Left hindlimb (tissue), 1 donor: ENCODE data around the gene BARX2.
"Not testable (repeated sequence)": the region's sequence is repeated elsewhere in the genome, so short reads cannot be mapped to it uniquely, and the experiment has no call there.

Experiments
- DNase-seq: peaks from one replicate; pipeline ENCODE4 v3.0.0-alpha.2; 2018

BARX2 gene

GRCh38 chr11:129375751-129376657 lies at the start of gene BARX2:
BARX2 (plus strand) TSS chr11:129375848; CDS start chr11:129376036, 188 bp downstream.
- DNase-seq: peak; percentile 69

DNA sequence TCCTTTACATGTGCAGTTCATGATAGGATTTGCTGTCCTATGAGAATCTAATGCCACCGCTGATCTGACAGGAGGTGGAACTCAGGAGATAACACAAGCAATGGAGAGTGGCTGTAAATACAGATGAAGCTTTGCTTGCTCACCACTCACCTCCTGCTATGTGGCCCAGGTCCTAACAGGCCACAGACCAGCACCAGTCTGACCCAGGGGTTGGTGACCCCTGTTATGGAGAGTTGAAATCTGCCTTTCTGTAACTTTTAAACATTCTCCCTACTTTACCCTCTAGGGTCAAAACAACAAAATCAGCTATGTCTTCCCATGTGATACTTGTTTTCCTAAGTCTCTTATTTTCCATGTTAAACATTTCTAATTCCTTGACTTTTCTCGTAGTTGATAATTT lies 48.7 kb upstream of the BARX2 start:
- no peak for DNase-seq

DNA sequence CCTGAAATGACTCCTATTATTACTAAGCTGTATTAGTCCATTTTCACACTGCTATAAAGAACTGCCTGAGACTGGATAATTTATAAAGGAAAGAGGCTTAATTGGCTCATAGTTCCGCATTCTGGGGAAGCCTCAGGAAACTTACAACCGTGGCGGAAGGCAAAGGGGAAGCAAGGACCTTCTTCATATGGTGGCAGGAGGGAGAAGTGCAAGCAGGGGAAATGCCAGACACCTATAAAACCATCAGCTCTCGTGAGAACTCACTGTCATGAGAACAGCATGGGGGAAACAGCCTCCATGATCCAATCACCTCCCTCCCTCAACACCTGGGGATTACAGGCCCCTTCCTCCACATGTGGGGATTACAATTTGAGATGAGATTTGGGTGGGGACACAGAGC lies 47.9 kb upstream of the BARX2 start:
- not testable (repeated sequence) for DNase-seq

DNA sequence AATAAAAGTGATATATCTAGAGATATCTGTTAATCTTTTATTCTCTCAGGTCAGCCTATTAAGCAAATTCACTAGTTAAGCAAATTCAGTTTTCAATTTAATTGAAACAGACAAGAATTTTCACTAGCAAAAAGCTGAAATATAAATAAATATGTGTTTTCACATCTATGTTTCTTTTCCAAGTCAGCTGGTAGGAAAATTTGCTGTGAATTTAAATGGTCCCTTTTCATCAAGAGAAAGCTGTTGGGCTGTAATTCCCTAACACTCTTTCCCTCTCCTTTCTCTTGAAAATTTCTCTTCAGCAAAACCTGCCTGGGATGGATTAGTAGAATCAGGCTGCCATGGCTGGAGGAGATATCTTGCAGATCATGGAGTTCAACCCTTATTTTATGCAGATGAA lies 46.9 kb upstream of the BARX2 start:
- DNase-seq: no peak

GRCh38 chr11:129331217-129331616 lies 44.4 kb upstream of the BARX2 start:
- no peak for DNase-seq

DNA sequence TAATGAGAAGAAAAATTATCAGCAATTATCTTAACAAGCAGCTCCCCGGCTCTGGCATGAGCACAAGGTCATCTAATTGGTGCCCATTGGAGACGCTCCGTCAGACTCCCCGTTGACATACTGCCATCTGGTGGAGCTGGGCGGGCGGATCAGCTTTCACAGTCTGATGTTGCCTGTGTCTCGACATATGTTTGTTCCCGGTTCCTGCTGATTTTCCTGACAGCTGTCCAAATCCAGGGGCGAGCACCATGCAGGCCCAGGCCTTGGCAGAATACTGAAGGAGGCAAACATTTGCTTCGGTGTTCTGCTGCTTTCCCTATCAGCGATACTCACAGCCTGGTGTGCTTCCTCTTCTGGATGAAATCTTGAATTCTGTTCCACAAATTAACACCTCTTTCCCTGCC lies 43.8 kb upstream of the BARX2 start:
- DNase-seq: peak; percentile 89

DNA sequence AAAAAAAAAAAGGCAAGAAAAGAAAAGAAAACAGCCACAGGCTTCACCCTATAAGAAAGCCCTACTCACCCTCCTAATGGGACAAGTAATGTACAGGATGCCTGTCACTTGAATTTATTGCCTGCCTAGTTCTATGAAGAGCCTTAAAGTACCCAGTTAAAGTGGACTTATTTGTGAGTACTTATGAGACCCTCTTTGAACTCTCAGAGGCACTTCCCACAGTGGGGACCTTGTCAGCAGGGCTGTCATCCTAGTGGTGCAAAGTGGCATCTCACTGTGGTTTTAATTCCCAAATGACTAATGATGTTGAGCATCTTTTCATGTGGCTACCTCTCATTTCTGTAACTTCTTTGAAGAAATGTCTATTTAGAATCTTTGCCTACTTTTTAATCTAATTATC lies 41.8 kb upstream of the BARX2 start:
- no peak for DNase-seq

- DNase-seq: not testable (repeated sequence)
Observed at GRCh38 chr11:129344301-129344940, 31.2 kb upstream of the BARX2 start.

- no peak for DNase-seq
Observed at GRCh38 chr11:129346916-129347315, 28.7 kb upstream of the BARX2 start.

DNA sequence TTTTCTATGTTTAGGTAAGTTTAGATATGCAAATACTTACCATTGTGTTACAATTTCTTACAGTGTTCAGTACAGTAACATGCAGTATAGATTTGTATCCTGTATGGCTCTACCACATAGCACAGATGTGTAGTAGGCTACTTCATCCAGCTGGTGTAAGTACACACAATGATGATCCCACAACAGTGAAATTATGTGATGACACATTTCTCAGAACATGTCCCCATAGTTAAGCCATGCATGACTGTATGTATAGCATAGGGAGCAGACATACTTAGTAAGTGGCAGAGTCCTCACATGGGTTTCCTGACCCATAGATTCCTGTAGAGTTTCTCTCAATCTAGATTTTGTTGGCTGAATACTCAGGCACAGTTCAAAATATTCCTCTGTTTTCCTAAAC lies 26.8 kb upstream of the BARX2 start:
- no peak for DNase-seq

GRCh38 chr11:129352676-129353075 lies 23.0 kb upstream of the BARX2 start:
- DNase-seq: no peak

DNA sequence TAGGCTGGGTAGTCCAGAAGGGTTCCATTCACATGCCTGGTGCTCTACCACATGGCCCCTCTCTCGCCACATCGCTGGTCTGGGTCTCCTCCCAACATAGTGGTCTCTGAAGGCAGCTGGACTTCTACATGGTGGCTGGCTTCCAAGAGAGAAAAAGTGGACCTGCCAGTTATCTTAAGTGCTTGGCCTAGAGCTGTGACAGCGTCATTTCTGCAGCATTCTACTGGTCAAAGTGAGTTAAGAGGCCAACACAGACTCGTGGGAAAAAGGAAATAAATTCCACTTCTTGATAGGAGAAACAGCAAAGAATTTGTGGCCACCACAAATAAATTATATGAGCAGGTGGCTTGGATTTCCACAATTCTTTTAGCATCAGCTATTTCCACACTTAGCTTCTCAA lies 21.0 kb upstream of the BARX2 start:
- DNase-seq: no peak

DNA sequence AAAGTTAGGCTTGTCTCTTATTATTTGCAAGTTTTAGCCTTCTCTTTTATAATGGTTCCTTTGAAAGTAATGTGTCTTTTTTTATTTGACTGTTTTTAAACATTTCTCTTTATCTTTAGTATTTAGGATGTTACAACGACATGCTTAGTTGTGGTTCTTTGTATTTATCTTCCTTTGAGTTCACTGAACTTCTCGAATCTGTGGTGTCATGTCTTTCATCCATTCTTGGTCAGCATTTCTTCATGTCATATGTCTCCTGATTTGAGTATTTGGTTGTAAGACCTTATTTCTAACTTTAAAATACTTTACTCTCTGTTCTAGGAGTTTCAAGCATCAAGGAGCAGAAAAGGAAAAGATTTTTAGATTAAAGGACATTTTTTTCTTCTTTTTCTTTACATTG lies 15.9 kb upstream of the BARX2 start:
- DNase-seq: no peak

- DNase-seq: peak; percentile 80
Observed at GRCh38 chr11:129364143-129364654, 11.4 kb upstream of the BARX2 start.

DNA sequence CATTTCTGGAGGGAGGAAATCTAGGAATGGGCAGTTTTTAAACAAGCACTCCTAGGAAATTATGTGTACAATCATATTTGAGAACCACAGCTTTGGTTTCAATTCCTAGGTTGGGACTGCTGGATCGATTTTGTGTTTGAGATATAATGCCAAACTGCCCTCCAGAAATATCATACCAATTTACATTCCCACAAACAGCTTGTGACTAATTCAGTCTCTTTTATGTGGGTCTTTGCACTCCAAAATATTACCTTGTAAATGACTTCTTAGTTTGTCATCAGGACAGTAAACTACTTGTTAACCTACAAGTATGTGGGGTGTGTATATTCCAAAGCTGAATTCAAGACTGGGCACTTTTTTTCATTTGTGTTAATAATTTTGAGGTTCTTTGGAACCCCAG lies 9.8 kb upstream of the BARX2 start:
- DNase-seq: no peak

DNA sequence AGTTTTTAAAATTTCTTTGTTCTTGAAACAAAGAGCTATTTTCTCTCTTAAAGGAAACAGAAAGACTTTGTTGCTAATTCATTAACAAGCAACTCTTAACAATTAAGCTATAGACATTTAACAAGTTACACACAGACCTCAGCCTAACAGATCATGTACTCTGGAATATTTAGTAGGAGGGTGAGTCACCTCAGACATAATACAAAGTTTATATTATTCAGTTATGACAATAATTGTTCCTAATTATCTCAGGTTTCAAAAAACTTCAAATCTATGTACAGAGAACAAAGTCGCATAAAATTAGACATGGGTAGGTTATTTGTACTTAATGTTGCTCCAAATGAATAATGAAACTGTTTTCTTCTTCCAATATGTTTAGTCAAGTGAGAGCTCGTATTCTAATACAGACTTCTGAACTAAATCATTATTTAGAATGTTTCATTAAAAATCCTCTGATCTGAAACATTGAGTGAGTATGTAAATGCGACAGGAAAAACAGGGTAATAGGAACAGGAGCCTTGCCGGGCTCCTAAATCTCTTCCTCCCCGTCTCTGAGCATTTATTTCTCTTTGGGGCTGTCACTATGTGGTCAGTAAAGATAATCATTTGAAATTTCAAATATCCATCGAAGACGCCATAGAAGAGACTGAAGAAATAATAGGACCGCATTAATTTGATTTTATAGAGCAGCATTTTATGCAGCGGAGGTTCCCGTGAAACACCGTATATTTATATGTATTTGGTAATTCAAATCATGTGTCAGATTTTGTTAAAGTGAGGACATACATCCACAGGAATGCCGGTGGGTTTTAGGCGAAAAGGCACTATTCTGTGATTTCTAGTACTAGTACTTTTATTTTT lies 8.7 kb upstream of the BARX2 start:
- DNase-seq: no peak

- no peak for DNase-seq
Observed at GRCh38 chr11:129368889-129369672, 6.6 kb upstream of the BARX2 start.

DNA sequence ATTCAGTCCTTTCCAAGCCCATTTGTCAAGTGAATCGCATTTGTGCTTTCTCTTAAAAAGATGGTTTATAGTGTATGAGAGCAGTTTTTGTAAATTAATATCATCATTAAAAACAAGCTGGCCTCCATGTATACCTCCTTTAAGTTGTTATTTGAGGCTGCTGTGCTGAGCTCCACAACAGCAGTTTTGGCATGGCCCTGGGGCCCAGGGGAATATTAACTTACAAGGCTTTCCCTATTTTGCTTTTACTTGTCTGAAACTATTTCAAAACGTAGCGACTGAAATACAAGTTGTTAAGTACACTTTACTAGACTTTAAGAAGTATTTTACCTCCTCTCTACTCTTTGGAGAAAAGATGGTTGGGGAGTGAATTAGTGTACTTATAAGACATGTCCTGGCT lies 4.9 kb upstream of the BARX2 start:
- DNase-seq: no peak

DNA sequence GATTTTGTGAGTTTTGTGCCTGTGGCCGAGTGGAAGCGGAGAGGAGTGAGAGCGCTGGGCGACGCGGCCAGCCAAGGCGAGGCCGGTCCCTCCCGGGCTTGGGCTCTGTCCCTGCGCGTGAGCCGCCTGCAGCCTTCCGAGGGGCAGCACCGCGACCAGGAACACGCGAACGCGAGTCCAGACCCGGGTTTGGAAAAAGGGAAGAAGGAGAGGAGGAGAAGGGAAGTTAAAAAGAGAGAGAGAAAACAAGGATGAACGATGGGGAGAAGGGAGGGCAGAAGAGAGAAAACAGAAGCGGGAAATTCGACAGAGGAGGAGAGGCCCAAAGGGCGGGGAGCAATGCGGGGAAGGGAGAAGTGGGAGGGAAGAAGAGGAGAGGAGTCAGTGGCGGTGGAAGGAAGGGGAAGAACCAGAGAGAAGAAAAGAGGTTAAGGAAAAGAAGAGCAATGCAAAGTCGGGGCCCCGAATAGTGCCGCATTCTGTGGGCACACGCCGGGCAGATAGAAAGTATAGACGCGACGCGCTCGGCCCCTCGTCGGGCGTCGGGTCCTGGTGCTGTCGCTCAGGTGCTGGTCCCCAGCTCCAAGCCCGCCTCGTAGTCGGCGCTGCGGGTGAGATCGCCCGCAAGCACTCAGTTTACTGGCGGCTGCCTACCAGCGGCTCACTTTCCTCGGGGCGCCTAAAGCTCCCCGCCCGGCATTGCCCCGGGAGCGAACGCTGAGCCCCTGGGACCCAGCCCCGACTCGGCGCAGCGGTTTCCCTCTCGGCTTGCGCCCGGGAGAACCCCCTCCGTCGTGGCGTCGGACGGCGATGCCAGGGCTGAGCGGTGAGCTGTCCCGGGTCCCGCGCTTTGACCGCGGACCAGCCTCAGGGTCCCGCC lies 2.8 kb upstream of the BARX2 start:
- DNase-seq: no peak

DNA sequence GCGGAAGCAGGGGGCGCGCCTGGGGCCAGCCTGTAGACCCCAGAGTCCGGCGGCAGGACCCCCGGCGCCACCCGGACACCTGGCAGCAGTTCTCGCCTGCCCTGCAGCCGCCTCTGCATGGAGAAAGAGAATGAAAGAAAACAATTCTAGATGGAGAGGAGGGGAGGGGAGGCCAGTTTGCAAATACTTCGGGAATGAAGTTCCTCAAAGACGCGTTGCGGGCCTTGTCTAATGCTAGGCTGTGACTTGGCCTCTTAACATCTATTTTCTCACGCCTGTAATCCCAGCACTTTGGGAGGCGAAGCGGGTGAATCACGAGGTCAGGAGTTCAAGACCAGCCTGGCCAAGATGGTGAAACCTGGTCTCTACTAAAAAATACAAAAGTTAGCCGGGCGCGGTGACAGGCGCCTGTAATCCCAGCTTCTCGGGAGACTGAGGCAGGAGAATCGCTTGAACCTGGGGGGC lies 2.1 kb upstream of the BARX2 start:
- no peak for DNase-seq
